IPS DF 6.9 (cell line): ENCODE results near the gene ERC2.

Experiments used
- DNase-seq: peaks from one replicate; pipeline ENCODE4 v3.0.0-alpha.2; 2013; ENCODE audit warnings: low read depth, low spot score
- H3K27ac ChIP-seq: one replicate; pipeline ENCODE4 v1.5.1; 2013; ENCODE audit warnings: low read length, control low read depth
- H3K27me3 ChIP-seq: 2 replicates; pipeline ENCODE4 v1.6.1; 2013; ENCODE audit warnings: mild to moderate bottlenecking, low read length; ENCODE audit not compliant: control insufficient read depth, insufficient read depth
- H3K36me3 ChIP-seq: 2 replicates; pipeline ENCODE4 v1.6.1; 2013; ENCODE audit warnings: low read length; ENCODE audit not compliant: control insufficient read depth, insufficient read depth
- H3K4me1 ChIP-seq: 2 replicates; pipeline ENCODE4 v1.6.1; 2013; ENCODE audit warnings: low read length; ENCODE audit not compliant: control insufficient read depth, insufficient read depth
- H3K4me3 ChIP-seq: 2 replicates; pipeline ENCODE4 v1.5.1; 2013; ENCODE audit warnings: mild to moderate bottlenecking, low read length
- H3K9me3 ChIP-seq: 2 replicates; pipeline ENCODE4 v1.6.1; 2013; ENCODE audit warnings: low read length, inconsistent platforms; ENCODE audit not compliant: control insufficient read depth, insufficient read depth
- WGBS: extraction: QIAGEN DNeasy Blood & Tissue Kit; methylation state at CpG from one replicate; pipeline ENCODE4 v1.1.7; 2013; ENCODE audit warnings: mixed read lengths, missing lambda C conversion rate; ENCODE audit not compliant: insufficient read length, insufficient coverage; 5-methylcytosine and 5-hydroxymethylcytosine counted together

The ERC2 gene

GRCh38 chr3:55630280-55630920 is 837.9 kb downstream of the ERC2 start:
- Histone ChIP-seq H3K27ac (no peak overlapping the region), H3K9me3 (no peaks in the 10 kb centered on the region), H3K4me1 (no peaks in the 10 kb centered on the region), H3K4me3 (no peak overlapping the region), H3K27me3 (no peaks in the 10 kb centered on the region), H3K36me3 (no peaks in the 10 kb centered on the region)
- WGBS, result no CpG with 5 or more reads among the region's 14 CpGs
- DNase-seq, result no peak

DNA sequence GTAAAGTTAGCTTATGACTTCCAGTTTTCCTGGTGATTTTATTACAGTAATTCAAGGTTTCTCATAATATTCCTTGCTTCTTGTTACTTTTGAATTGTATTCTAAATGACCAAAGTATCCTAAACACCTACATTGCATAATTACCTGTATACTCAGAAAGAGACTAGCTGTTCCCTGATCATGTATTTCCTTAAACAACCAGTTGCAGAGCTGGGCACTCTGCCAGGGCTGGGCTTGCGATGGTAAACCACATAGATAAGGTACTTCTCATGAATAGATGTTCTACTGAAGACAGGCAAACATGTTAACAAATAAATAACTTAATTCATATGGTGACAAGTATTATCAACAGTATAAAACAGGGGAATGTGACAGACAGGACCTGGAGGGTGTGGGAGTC is 838.8 kb downstream of the ERC2 start:
- Histone ChIP-seq H3K9me3 (no peaks in the 10 kb centered on the region), H3K36me3 (no peaks in the 10 kb centered on the region), H3K4me1 (no peaks in the 10 kb centered on the region), H3K27ac (no peak overlapping the region), H3K27me3 (no peaks in the 10 kb centered on the region), H3K4me3 (no peak overlapping the region)
- DNase-seq, result no peak
- no CpG with 5 or more reads among the region's 1 CpG for WGBS

- H3K4me3 ChIP-seq, result no peak overlapping the region
- no CpG with 5 or more reads among the region's 2 CpGs for WGBS
- no peaks in the 10 kb centered on the region for H3K9me3 ChIP-seq
- H3K4me1 ChIP-seq, result no peaks in the 10 kb centered on the region
- no peak for DNase-seq
- H3K27ac ChIP-seq, result no peak overlapping the region
- no peaks in the 10 kb centered on the region for H3K36me3 ChIP-seq
- H3K27me3 ChIP-seq, result no peaks in the 10 kb centered on the region
Measured at GRCh38 chr3:55626279-55626665, 842.0 kb downstream of the ERC2 start.

DNA sequence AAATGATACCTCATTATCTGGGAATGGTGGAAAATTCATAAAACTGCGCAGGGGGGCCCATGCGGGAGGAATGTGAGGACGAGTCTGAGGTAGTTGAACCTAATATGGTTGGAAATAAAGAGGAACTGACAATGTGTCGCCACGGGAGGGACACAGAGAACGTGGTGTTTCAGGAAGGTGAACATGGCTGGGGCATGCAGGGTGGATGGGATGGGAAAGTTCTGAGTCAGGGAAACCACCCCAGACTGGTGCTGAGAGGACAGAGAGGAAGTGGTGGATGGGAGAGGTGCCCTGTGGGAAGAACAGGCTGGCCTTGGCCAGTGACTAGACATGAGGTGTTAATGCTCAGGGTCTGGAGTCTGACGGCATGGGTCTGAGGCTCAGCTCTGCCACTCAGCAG is 844.0 kb downstream of the ERC2 start:
- H3K9me3 ChIP-seq, result no peaks in the 10 kb centered on the region
- DNase-seq, result no peak
- no peaks in the 10 kb centered on the region for H3K27me3 ChIP-seq
- no CpG with 5 or more reads among the region's 7 CpGs for WGBS
- no peaks in the 10 kb centered on the region for H3K36me3 ChIP-seq
- peaks cover 2% of the 10 kb centered on the region; the same call in 1 of the 2 replicates for H3K4me1 ChIP-seq
- no peak overlapping the region for H3K4me3 ChIP-seq
- no peak overlapping the region for H3K27ac ChIP-seq

DNA sequence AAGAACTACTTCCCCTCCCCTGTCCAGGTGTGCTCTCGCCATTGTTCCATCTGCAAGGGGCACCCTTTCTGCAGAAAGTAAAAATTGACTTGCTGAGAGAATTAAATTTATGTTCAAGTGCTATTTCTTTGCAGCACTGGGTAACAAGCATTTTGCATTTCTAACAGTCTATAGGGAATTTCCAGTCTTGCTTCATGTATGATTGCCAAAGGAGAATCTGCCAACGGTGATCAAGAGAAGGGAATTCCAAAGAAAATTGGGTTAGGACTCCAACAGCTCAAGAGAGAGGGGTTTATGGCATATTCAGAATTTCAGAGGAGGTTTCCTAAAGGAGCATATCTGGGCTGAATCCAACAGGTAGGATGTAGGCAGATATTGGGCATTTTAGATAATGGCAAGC is 844.5 kb downstream of the ERC2 start:
- no peak for DNase-seq
- Histone ChIP-seq H3K27ac (no peak overlapping the region), H3K9me3 (no peaks in the 10 kb centered on the region), H3K4me1 (peaks cover 2% of the 10 kb centered on the region; the same call in 1 of the 2 replicates), H3K36me3 (no peaks in the 10 kb centered on the region), H3K27me3 (no peaks in the 10 kb centered on the region), H3K4me3 (no peak overlapping the region)
- WGBS, result no CpG with 5 or more reads among the region's 2 CpGs

DNA sequence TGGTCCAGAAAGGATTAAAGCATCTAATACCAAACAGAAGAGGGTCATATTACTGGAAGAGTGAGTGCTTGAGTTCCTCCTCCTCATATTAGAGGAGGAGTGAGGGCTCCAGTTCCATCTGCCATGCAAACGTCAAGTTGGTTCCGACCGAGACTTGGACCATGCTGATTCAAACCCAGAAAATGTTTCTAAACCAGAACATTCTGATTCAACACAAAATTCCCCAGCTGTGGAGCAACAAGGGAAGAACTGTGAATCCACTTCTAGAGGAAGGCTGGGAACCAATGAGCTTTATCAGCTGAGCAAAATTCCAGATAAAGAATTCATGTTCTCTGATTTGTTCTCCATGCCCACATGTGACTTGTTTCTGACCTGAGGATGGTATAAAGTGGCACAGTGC is 845.5 kb downstream of the ERC2 start:
- peaks cover 2% of the 10 kb centered on the region; the same call in 1 of the 2 replicates for H3K4me1 ChIP-seq
- no peak overlapping the region for H3K4me3 ChIP-seq
- no peaks in the 10 kb centered on the region for H3K27me3 ChIP-seq
- no peak overlapping the region for H3K27ac ChIP-seq
- no peaks in the 10 kb centered on the region for H3K36me3 ChIP-seq
- WGBS, result no CpG with 5 or more reads among the region's 3 CpGs
- DNase-seq, result no peak
- H3K9me3 ChIP-seq, result no peaks in the 10 kb centered on the region

- no CpG with 5 or more reads among the region's 3 CpGs for WGBS
Measured at GRCh38 chr3:55622116-55622515, 846.2 kb downstream of the ERC2 start.

DNA sequence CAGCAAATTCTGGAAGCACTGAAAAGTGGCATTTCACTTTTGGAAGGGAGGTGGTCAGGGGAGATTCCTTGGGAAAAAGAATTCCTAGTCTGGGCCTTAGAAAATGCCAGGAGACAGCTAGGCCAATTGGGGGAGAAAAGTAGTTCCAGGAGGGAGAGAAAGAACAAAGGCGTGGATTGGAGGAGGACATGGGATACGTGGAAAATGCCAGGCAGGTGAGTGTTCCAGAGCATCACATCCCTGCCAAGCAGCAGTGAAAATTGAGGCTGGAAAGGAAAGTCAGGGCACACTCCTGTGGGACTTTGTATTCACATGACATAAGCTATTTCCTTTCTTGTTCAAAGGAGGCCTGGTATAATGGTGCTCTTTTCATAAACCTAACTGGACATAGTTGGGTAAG is 846.6 kb downstream of the ERC2 start:
- peaks cover 3% of the 10 kb centered on the region; the same call in 1 of the 2 replicates for H3K4me1 ChIP-seq
- H3K27me3 ChIP-seq, result no peaks in the 10 kb centered on the region
- no peak overlapping the region for H3K27ac ChIP-seq
- no peaks in the 10 kb centered on the region for H3K9me3 ChIP-seq
- no peaks in the 10 kb centered on the region for H3K36me3 ChIP-seq
- no peak overlapping the region for H3K4me3 ChIP-seq
- no peak for DNase-seq
- WGBS, result no CpG with 5 or more reads among the region's 2 CpGs

More at GRCh38 chr3:55622116-55622515, 846.2 kb downstream of the ERC2 start:
- no peaks in the 10 kb centered on the region for H3K27me3 ChIP-seq
- peaks cover 2% of the 10 kb centered on the region; the same call in 1 of the 2 replicates for H3K4me1 ChIP-seq
- no peak overlapping the region for H3K4me3 ChIP-seq
- H3K36me3 ChIP-seq, result no peaks in the 10 kb centered on the region
- H3K27ac ChIP-seq, result no peak overlapping the region
- DNase-seq, result no peak
- H3K9me3 ChIP-seq, result no peaks in the 10 kb centered on the region

DNA sequence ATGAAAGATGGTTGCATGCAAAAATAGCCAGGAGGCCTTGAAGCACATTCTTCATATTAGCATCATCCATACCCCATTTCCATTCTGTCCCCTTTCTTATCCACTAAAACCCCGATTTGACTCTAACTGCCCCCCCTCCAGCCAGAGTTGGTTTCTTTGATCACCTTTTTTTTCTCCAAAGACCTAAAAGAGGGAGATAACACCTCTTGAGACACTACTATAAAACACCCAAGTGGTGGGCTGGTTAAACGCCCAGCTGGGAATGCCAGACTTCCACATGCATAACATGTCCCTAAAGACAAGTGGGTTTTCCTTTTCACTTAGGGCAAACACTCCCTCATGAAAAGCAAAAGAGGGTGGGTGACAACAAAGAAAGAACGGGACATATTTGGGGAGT is 847.2 kb downstream of the ERC2 start:
- H3K27ac ChIP-seq, result no peak overlapping the region
- DNase-seq, result no peak
- no peaks in the 10 kb centered on the region for H3K9me3 ChIP-seq
- no peak overlapping the region for H3K4me3 ChIP-seq
- H3K4me1 ChIP-seq, result peaks cover 3% of the 10 kb centered on the region; the same call in 1 of the 2 replicates
- H3K36me3 ChIP-seq, result no peaks in the 10 kb centered on the region
- WGBS, result no CpG with 5 or more reads among the region's 3 CpGs
- H3K27me3 ChIP-seq, result no peaks in the 10 kb centered on the region

- no peak for DNase-seq
- no CpG with 5 or more reads among the region's 12 CpGs for WGBS
- H3K4me3 ChIP-seq, result no peak overlapping the region
- no peaks in the 10 kb centered on the region for H3K36me3 ChIP-seq
- H3K9me3 ChIP-seq, result no peaks in the 10 kb centered on the region
- peaks cover 3% of the 10 kb centered on the region; the same call in 1 of the 2 replicates for H3K4me1 ChIP-seq
- no peaks in the 10 kb centered on the region for H3K27me3 ChIP-seq
- H3K27ac ChIP-seq, result no peak overlapping the region
Measured at GRCh38 chr3:55620351-55621025, 847.8 kb downstream of the ERC2 start.
